IMR-90 (cell line): ENCODE results near the gene GABPB2. TPM values are rescaled to one million over a fixed set of nuclear protein-coding genes. Genes with fewer than 3 reads are reported as not detected.

Experiments
- ATAC-seq: fragments of 200-7000 bp; cut with Tn5 transposase; 2 replicates; pipeline ENCODE4 v1.9.1; 2020; ENCODE audit warnings: low read depth, mild to moderate bottlenecking, moderate library complexity
- BruUV-seq: library from RNA; stranded (reverse); fragments of 400-500 nt; replicated peaks from 2 replicates; lab custom pipeline; 2021; lab: Mats Ljungman, UMichigan
- CTCF ChIA-PET: fragments of 300-600 bp; formaldehyde crosslinking; extraction: SDS; loops from one replicate; lab custom pipeline; 2021; ENCODE audit warnings: antibody characterized with exemption; lab: Yijun Ruan, JAX
- POLR2A ChIA-PET: fragments of 300-600 bp; sonication (Branson Sonifier 250); formaldehyde crosslinking; loops from one replicate; lab custom pipeline; 2022; ENCODE audit warnings: antibody characterized with exemption; ENCODE audit not compliant: unreplicated experiment; lab: Charles Lee
- DNase-seq: peaks from one replicate; pipeline ENCODE4 v3.0.0; 2013
- H2AFZ ChIP-seq: replicated peaks from 2 replicates; pipeline ENCODE3; 2013; ENCODE audit warnings: low read length, mild to moderate bottlenecking; ENCODE audit not compliant: poor library complexity
- H2AK5ac ChIP-seq: 2 replicates; pipeline ENCODE4 v1.6.1; 2013; ENCODE audit warnings: low read depth, low read length, inconsistent platforms
- H2AK9ac ChIP-seq: replicated peaks from 2 replicates; pipeline ENCODE3; 2013; ENCODE audit warnings: mild to moderate bottlenecking, low read depth, low read length, moderate library complexity; ENCODE audit not compliant: poor library complexity
- H2BK120ac ChIP-seq: 2 replicates; pipeline ENCODE4 v1.6.1; 2013; ENCODE audit warnings: low read depth, low read length, inconsistent platforms
- H2BK15ac ChIP-seq: 3 replicates; pipeline ENCODE4 v1.6.1; 2013; ENCODE audit warnings: low read depth, low read length, inconsistent platforms
- H2BK20ac ChIP-seq: 2 replicates; pipeline ENCODE4 v1.6.1; 2013; ENCODE audit warnings: low read depth, mild to moderate bottlenecking, inconsistent platforms, low read length, moderate library complexity
- H2BK5ac ChIP-seq: 2 replicates; pipeline ENCODE4 v1.6.1; 2013; ENCODE audit warnings: mild to moderate bottlenecking, low read depth, low read length, inconsistent platforms; ENCODE audit not compliant: poor library complexity, severe bottlenecking
- H3K14ac ChIP-seq: replicated peaks from 2 replicates; pipeline ENCODE4 v1.6.1; 2013; ENCODE audit warnings: low read depth, low read length, inconsistent platforms
- H3K18ac ChIP-seq: 2 replicates; pipeline ENCODE4 v1.6.1; 2013; ENCODE audit warnings: low read depth, low read length, control low read depth
- H3K23ac ChIP-seq: 2 replicates; pipeline ENCODE4 v1.6.1; 2013; ENCODE audit warnings: low read depth, low read length, inconsistent platforms
- H3K27ac ChIP-seq: 2 replicates; pipeline ENCODE4 v1.5.1; 2013; ENCODE audit warnings: mild to moderate bottlenecking, control low read depth, low read length; ENCODE audit not compliant: insufficient read depth
- H3K27me3 ChIP-seq: 2 replicates; pipeline ENCODE4 v1.6.1; 2013; ENCODE audit warnings: low read length; ENCODE audit not compliant: control insufficient read depth, insufficient read depth
- H3K36me3 ChIP-seq: 2 replicates; pipeline ENCODE4 v1.6.1; 2013; ENCODE audit warnings: low read length, mixed read lengths; ENCODE audit not compliant: control insufficient read depth, insufficient read depth
- H3K4ac ChIP-seq: 2 replicates; pipeline ENCODE4 v1.6.1; 2013; ENCODE audit warnings: low read depth, low read length, inconsistent platforms
- H3K4me1 ChIP-seq: 2 replicates; pipeline ENCODE4 v1.6.1; 2013; ENCODE audit warnings: low read length, mixed read lengths; ENCODE audit not compliant: control insufficient read depth, insufficient read depth
- H3K4me2 ChIP-seq: 2 replicates; pipeline ENCODE4 v1.6.1; 2013; ENCODE audit warnings: low read depth, mild to moderate bottlenecking, control low read depth, low read length, moderate library complexity
- H3K4me3 ChIP-seq: 2 replicates; pipeline ENCODE4 v1.5.1; 2013; ENCODE audit warnings: low read depth, mild to moderate bottlenecking, control low read depth, low read length, moderate library complexity; ENCODE audit not compliant: insufficient read depth
- H3K56ac ChIP-seq: 2 replicates; pipeline ENCODE4 v1.6.1; 2013; ENCODE audit warnings: low read length, inconsistent platforms; ENCODE audit not compliant: insufficient read depth; ENCODE audit errors: extremely low read depth
- H3K79me1 ChIP-seq, 2 experiments: 2 replicates each; pipeline ENCODE4 v1.6.1; 2013; ENCODE audit warnings: low read length in 2 of 2, inconsistent platforms in 1 of 2, low read depth in 1 of 2
- H3K9ac ChIP-seq: 2 replicates; pipeline ENCODE4 v1.6.1; 2013; ENCODE audit warnings: low read depth, low read length, control low read depth
- H3K9me1 ChIP-seq: 2 replicates; pipeline ENCODE4 v1.6.1; 2013; ENCODE audit warnings: low read length, inconsistent platforms; ENCODE audit not compliant: insufficient read depth
- H3K9me3 ChIP-seq: 2 replicates; pipeline ENCODE4 v1.6.1; 2013; ENCODE audit warnings: low read length; ENCODE audit not compliant: control insufficient read depth, insufficient read depth
- H4K20me1 ChIP-seq: 2 replicates; pipeline ENCODE4 v1.6.1; 2013; ENCODE audit warnings: low read length, inconsistent platforms; ENCODE audit not compliant: insufficient read depth
- H4K5ac ChIP-seq: 2 replicates; pipeline ENCODE4 v1.6.1; 2013; ENCODE audit warnings: mild to moderate bottlenecking, low read depth, low read length, control low read depth
- H4K8ac ChIP-seq, 2 experiments: 2 replicates each; pipeline ENCODE4 v1.6.1; 2013; ENCODE audit warnings: low read depth in 2 of 2, low read length in 2 of 2, control low read depth in 1 of 2, inconsistent platforms in 1 of 2
- H4K91ac ChIP-seq: 2 replicates; pipeline ENCODE4 v1.6.1; 2013; ENCODE audit warnings: low read depth, low read length, inconsistent platforms; ENCODE audit not compliant: insufficient read depth
- CEBPB ChIP-seq: IDR thresholded peaks from 2 replicates; pipeline ENCODE4 v1.6.1; 2012; ENCODE audit warnings: low read depth, low read length, improper control_type of control experiment
- WGBS, 2 experiments: methylation state at CpG; one replicate each; pipeline versions ENCODE4 v1.1.5 to v1.1.7; 2013; ENCODE audit warnings: missing lambda C conversion rate in 2 of 2; ENCODE audit not compliant: insufficient read length in 1 of 2; ENCODE audit errors: extremely low coverage in 2 of 2; 5-methylcytosine and 5-hydroxymethylcytosine counted together
- dilution Hi-C: fragments of 300-500 bp; cut with HindIII; formaldehyde crosslinking; loops from one replicate; pipeline ENCODE4 v1.14.3; 2018; ENCODE audit warnings: low sequenced_read_pairs; ENCODE audit not compliant: unreplicated experiment
- in situ Hi-C: fragments of 300-500 bp; cut with MboI; formaldehyde crosslinking; loops from 3 replicates; pipeline ENCODE4 v1.14.3; 2019; ENCODE audit warnings: low sequenced_read_pairs, inconsistent platforms, mixed read lengths
- intact Hi-C: fragments of 100-400 bp; cut with micrococcal nuclease; formaldehyde crosslinking; loops from 2 replicates; pipeline ENCODE4 v1.10.0; 2022
- polyA plus RNA-seq, 3 experiments: library from polyadenylated mRNA; depleted of rRNA; stranded (reverse); fragments of >200 nt; gene quantifications; 2 replicates each; pipeline ENCODE4 v1.2.3, GENCODE V29; 2012; ENCODE audit warnings: low replicate concordance in 1 of 3
- total RNA-seq: library from RNA; depleted of rRNA; stranded (reverse); fragments of >200 nt; gene quantifications from 2 replicates; pipeline ENCODE4 v1.2.3, GENCODE V29; 2012
- TF ChIP-seq, protein P1 (sequence below): fragments of 150-350 bp; IDR thresholded peaks from 2 replicates; pipeline ENCODE4 v1.6.1; 2016; ENCODE audit warnings: low read depth, mild to moderate bottlenecking, low read length, moderate library complexity, borderline replicate concordance

GABPB2 gene
- total and polyA plus RNA-seq, 2 of the 4 experiments (the other 2 are of a cell fraction), result 7.5 to 12.9 TPM

DNA sequence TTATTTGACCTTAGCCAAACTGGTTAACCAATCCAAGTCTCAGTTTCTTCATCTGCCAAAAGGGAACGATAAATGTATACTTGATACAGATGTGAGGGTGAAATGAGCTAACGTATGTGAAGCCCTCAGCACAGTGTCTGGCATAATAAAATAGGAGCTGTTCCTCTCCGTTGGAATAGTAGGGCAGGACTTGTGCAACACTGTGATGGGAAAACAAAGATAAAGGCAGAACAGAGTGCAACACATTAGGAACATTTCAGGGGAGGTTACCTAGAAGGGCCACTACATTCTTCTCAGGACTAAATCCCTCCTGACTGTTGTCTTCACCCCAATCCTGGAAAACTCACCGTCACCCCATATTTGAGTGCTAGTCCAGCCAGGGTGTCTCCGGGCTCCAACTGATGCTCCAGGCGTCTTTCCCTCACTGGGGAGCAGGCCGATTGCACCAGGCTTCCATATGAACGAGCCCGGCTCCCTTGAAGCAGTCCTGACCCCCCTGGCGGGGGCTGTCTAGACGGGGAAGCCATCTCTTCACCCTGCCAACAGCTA is 94.2 kb downstream of the GABPB2 start:
- intact Hi-C loops (no loop called here), dilution Hi-C loops (no loop called here), in situ Hi-C loops (no loop called here)
- H4K20me1 ChIP-seq, result no peaks in the 10 kb centered on the region
- H4K91ac ChIP-seq, result peak overlapping the region; percentile 35; the same call in 1 of the 2 replicates
- no peak overlapping the region for H3K18ac ChIP-seq
- H3K9ac ChIP-seq, result peak overlapping the region; percentile 89
- peaks cover 11 to 43% of the 10 kb centered on the region in 2 experiments for H3K79me1 ChIP-seq
- peak overlapping the region; percentile 84 for H3K56ac ChIP-seq
- H2AK5ac ChIP-seq, result peak overlapping the region; percentile 62; the same call in 1 of the 2 replicates
- H3K4ac ChIP-seq, result peak overlapping the region; percentile 98
- H2BK5ac ChIP-seq, result peak overlapping the region; percentile 80
- H3K9me1 ChIP-seq, result no peaks in the 10 kb centered on the region
- peak overlapping the region; percentile 65 for H3K4me3 ChIP-seq
- no peaks in the 10 kb centered on the region for H3K27me3 ChIP-seq
- peak overlapping the region; percentile 62 for H3K23ac ChIP-seq
- ChIA-PET CTCF (no interaction called here), POLR2A (no interaction called here)
- ATAC-seq (0 out of 2 replicates have a peak, but pooled peaks have one; percentile 1), DNase-seq (peak; percentile 9)
- peak overlapping the region; percentile 34; the same call in 1 of the 3 replicates for H2BK15ac ChIP-seq
- peak overlapping the region; percentile 99 for H3K14ac ChIP-seq
- TF ChIP-seq CEBPB, result peak; percentile 78
- TF ChIP-seq, protein P1, sequence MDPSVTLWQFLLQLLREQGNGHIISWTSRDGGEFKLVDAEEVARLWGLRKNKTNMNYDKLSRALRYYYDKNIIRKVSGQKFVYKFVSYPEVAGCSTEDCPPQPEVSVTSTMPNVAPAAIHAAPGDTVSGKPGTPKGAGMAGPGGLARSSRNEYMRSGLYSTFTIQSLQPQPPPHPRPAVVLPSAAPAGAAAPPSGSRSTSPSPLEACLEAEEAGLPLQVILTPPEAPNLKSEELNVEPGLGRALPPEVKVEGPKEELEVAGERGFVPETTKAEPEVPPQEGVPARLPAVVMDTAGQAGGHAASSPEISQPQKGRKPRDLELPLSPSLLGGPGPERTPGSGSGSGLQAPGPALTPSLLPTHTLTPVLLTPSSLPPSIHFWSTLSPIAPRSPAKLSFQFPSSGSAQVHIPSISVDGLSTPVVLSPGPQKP, result no peak
- peak overlapping the region; percentile 84 for H3K4me2 ChIP-seq
- 0 out of 2 replicates have a peak overlapping the region, but pooled peaks have one; percentile 16 for H2BK120ac ChIP-seq
- H4K8ac ChIP-seq, result peak overlapping the region; percentile 79 to 99
- WGBS, 2 experiments, result 0% methylated on average over 3 of the region's 11 CpGs; no CpG with 5 or more reads in 1 of the 2 experiments
- peaks cover 4% of the 10 kb centered on the region for H3K4me1 ChIP-seq
- H2AK9ac ChIP-seq, result peak overlapping the region; percentile 53
- no peaks in the 10 kb centered on the region for H3K9me3 ChIP-seq
- peak overlapping the region; percentile 78 for H3K27ac ChIP-seq
- peaks cover 25% of the 10 kb centered on the region for H3K36me3 ChIP-seq
- peak overlapping the region; percentile 52 for H4K5ac ChIP-seq
- no TSS peak for BruUV-seq
- H2BK20ac ChIP-seq, result no peak overlapping the region
- H2AFZ ChIP-seq, result peak overlapping the region; percentile 94
